Thoracic aorta (tissue), 2 donors: ENCODE results near the gene GTF2A2. TPM values are rescaled to one million over a fixed set of nuclear protein-coding genes. Genes with fewer than 3 reads are reported as not detected.

ENCODE experiments used
- ATAC-seq: fragments of 150-250 bp; one replicate; pipeline ENCODE4 v1.8.0; 2017; ENCODE audit warnings: low read depth; ENCODE audit not compliant: insufficient number of reproducible peaks, low FRiP score
- DNase-seq: peaks from one replicate; pipeline ENCODE4 v3.0.0-alpha.2; 2020; ENCODE audit warnings: low spot score
- H3K27ac ChIP-seq, 2 donors: fragments of 200-600 bp; sonication (generic); 1 replicate in 1 of 2; 2 replicates in 1 of 2; pipeline ENCODE4 v1.5.1; 2016; ENCODE audit warnings: mild to moderate bottlenecking in 2 of 2, moderate library complexity in 2 of 2
- H3K27me3 ChIP-seq: fragments of 200-600 bp; sonication (generic); replicated peaks from 2 replicates; pipeline ENCODE4 v1.6.0; 2016; ENCODE audit warnings: mild to moderate bottlenecking; ENCODE audit not compliant: insufficient read depth
- H3K36me3 ChIP-seq: fragments of 200-600 bp; sonication (generic); one replicate; pipeline ENCODE4 v1.5.1; 2016
- H3K4me1 ChIP-seq, 2 donors: fragments of 200-600 bp; sonication (generic); 1 replicate in 1 of 2; 2 replicates in 1 of 2; pipeline versions ENCODE4 v1.5.1 to v1.6.0; 2016; ENCODE audit warnings: low read depth in 2 of 2, mild to moderate bottlenecking in 1 of 2; ENCODE audit not compliant: control insufficient read depth in 1 of 2
- H3K4me3 ChIP-seq: fragments of 200-600 bp; sonication (generic); 2 replicates; pipeline ENCODE4 v1.5.1; 2016; ENCODE audit warnings: mild to moderate bottlenecking
- H3K9me3 ChIP-seq: fragments of 200-600 bp; sonication (generic); 2 replicates; pipeline ENCODE4 v1.5.1; 2016
- CTCF ChIP-seq: fragments of 200-600 bp; sonication (generic); IDR thresholded peaks from one replicate; pipeline ENCODE4 v1.5.1; 2019; ENCODE audit warnings: antibody characterized with exemption
- total RNA-seq, 2 donors: library from RNA; depleted of rRNA; stranded (reverse); fragments of >200 nt; gene quantifications; one replicate each; pipeline versions ENCODE4 v1.1.0 to v1.2.3, GENCODE V29; 2016

GTF2A2 gene
- total RNA-seq, 2 donors from 2014 or later, result 23.3 to 26.7 TPM

DNA sequence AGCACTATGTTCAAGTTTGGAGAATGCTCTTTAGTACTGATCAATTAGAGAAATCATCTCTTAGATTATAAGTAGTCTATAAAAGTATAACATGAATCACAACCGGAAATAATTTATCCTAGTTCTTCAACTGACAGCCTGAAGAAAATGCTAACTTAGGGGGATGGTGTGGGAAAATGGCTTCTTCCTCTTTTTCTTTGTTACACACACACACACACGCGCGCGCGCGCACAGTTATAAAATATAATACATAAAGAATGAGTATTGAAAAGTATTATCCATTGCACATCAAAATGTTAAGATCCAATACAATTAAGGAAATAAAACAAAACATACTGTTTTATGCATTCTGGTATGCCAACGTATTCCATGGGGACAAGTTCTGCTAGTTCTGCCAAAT is 11.2 kb upstream of the GTF2A2 start:
- TF ChIP-seq CTCF, result no peak
- Histone ChIP-seq H3K4me3 (no peak overlapping the region), H3K27me3 (no peaks in the 10 kb centered on the region), H3K27ac (no peak overlapping the region), H3K9me3 (no peaks in the 10 kb centered on the region), H3K36me3 (peaks cover 34% of the 10 kb centered on the region), H3K4me1 (no peaks in the 10 kb centered on the region)
- ATAC-seq, result no peak
- no peak for DNase-seq

DNA sequence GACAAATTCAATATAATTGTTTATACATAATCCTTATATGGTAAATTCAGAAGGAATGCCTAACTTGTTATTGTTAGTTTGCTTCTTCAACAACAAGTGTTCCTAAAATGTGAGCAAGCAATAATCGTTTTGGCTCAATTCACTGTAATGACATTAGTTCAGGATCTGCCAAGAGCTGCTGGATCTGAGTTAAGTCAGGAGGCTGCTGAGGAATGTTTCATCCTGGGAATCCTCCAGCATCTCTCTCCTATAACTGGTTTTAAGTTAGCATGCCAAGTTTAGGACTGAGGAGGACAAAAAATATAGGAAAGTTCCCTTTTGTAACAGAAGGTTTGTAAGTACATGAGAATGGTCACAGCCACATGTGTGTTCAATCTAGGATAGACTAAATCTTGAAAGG is 4.9 kb upstream of the GTF2A2 start:
- no peak overlapping the region for H3K4me3 ChIP-seq
- no peaks in the 10 kb centered on the region for H3K27me3 ChIP-seq
- H3K4me1 ChIP-seq, result no peaks in the 10 kb centered on the region
- no peak for TF ChIP-seq CTCF
- H3K27ac ChIP-seq, result no peak overlapping the region
- no peaks in the 10 kb centered on the region for H3K9me3 ChIP-seq
- no peak for ATAC-seq
- no peak for DNase-seq
- peaks cover 16% of the 10 kb centered on the region for H3K36me3 ChIP-seq

DNA sequence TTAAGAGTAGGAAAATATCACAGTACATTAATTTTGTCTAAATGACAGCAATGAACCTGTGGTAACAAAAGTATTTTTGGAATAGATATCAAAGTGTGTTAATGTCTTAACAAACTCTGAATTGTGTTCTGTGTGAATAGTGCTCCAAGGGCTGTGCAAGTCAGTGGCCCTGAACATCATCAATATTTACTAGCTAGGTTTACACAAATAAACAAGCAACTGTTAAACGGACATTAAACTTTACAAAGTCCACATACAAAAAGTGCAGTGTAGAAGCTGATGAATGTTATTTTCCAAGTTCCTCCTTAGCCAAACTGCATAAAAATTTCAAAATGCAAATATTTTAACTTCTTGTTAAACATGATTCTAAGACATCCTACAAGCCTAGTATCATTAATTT is 2.1 kb upstream of the GTF2A2 start:
- no peak for ATAC-seq
- peaks cover 10 to 16% of the 10 kb centered on the region in 2 donors for H3K4me1 ChIP-seq

DNA sequence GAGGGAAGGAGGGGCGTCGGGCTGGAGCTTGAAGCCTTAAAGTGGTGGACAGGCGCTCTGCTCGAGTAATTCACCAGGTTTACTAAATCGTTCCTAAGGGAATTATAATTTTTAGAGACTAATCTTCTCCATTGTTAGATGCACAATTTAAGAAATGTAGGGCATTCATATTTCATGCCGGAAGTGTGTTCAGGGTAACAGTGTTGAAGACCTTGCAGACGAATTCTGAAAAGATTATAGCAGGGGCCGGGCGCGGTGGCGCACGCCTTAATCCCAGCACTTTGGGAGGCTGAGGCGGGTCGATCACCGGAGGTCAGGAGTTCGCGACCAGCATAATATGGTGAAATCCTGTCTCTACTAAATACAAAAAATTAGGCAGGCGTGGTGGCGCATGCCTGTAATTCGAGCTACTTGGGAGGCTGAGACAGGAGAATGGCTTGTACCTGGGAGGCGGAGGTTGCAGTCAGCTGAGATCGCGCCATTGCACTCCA is 365 bp upstream of the GTF2A2 start:
- DNase-seq (no peak), ATAC-seq (no peak)
- peak overlapping the region; percentile 96 for H3K4me3 ChIP-seq
- H3K9me3 ChIP-seq, result no peaks in the 10 kb centered on the region
- no peaks in the 10 kb centered on the region for H3K27me3 ChIP-seq
- H3K4me1 ChIP-seq, result peaks cover 10 to 16% of the 10 kb centered on the region in 2 donors
- no peak overlapping the region for H3K27ac ChIP-seq
- H3K36me3 ChIP-seq, result peaks cover 5% of the 10 kb centered on the region
- TF ChIP-seq CTCF, result no peak

More for the DNA sequence above, 2.1 kb upstream of the GTF2A2 start:
- Histone ChIP-seq H3K9me3 (no peaks in the 10 kb centered on the region), H3K4me3 (no peak overlapping the region), H3K27me3 (no peaks in the 10 kb centered on the region), H3K36me3 (peaks cover 11% of the 10 kb centered on the region), H3K27ac (no peak overlapping the region)
- TF ChIP-seq CTCF, result no peak
- no peak for DNase-seq

GRCh38 chr15:59654046-59654445 is 3.3 kb downstream of the GTF2A2 start:
- TF ChIP-seq CTCF, result no peak
- DNase-seq (no peak), ATAC-seq (no peak)
- H3K27ac ChIP-seq, result no peak overlapping the region
- no peaks in the 10 kb centered on the region for H3K9me3 ChIP-seq
- peaks cover 12% of the 10 kb centered on the region for H3K36me3 ChIP-seq
- H3K4me1 ChIP-seq, result peaks cover 10 to 16% of the 10 kb centered on the region in 2 donors
- no peaks in the 10 kb centered on the region for H3K27me3 ChIP-seq
- no peak overlapping the region for H3K4me3 ChIP-seq
